T-helper 1 cell treated with Interleukin-12 subunit alpha and Interleukin-12 subunit beta and Interleukin-4 antibody, amounts not matched to agents 30 ng/mL and 1 ng/mL, for 36 hours (primary cell): Measurements from ENCODE around the gene PPP2R1B. TPM values are rescaled to one million over a fixed set of nuclear protein-coding genes. Genes with fewer than 3 reads are reported as not detected.

Experiments used
- intact Hi-C: fragments of 100-400 bp; cut with micrococcal nuclease; formaldehyde crosslinking; loops from one replicate; pipeline ENCODE4 v1.15.1; 2024
- total RNA-seq: library from RNA; stranded (reverse); gene quantifications from 2 replicates; pipeline ENCODE4 v1.2.3, GENCODE V29; 2022

PPP2R1B gene
- total RNA-seq, 1 donor from 2014 or later: 60.7 TPM

DNA sequence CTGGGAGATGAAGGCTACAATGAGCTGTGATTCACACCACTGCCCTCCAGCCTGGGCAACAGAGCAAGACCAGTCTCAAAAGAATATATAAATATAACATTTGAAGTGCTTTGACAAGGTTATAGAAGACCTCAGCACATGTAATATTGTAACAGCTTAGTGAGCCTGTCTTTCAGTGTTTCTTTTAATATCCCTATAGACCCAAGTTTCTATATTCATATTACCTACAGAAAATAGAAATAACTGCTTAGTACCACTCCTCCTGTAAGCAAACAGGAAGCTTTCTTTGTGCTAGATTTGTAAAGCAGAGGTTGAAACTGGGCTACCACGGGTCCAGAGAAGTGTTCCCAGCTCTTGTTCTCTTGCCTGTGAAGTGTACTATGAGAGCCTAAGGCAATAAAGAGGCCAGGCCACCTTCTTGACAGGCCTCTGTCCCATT lies 68.2 kb downstream of the PPP2R1B start:
- intact Hi-C loops: no loop called here

DNA sequence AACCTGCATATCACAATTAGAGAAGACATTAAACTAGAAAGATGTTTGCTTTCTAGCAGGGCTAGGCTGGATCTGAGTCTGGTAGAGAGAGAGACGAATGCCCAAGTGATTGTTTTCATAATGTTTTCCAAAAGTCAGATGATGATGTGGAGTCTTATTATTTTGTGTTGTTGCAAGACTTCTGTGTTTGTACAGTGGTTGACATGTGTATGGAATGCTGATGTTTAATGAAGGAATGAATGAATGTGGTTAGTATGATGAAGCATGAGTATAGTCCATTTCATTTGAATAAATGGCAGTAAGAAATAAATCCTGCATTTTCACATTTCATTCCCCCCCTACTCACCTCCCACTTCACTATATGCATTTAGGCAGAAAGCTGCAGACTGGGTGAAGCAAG lies 69.6 kb downstream of the PPP2R1B start:
- intact Hi-C loops: no loop called here

DNA sequence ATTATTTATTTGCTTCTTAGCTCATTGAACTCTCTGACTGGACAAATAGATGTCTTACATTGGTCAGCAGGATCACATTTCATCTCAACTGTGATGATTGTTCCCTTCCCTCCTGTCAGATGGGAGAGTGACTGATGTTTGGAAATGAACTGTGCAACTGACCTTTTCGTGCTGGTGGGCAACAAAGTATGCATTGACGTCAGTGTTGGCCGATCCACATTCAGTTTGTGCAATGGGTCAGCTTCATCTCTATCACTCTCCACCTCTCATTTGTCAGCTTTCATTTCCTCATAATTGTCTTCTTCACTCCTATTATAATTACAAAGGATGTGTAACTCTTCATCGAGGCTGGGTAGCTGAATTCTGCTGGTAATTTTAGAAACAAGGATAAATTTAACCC lies 71.3 kb downstream of the PPP2R1B start:
- intact Hi-C loops: no loop called here

DNA sequence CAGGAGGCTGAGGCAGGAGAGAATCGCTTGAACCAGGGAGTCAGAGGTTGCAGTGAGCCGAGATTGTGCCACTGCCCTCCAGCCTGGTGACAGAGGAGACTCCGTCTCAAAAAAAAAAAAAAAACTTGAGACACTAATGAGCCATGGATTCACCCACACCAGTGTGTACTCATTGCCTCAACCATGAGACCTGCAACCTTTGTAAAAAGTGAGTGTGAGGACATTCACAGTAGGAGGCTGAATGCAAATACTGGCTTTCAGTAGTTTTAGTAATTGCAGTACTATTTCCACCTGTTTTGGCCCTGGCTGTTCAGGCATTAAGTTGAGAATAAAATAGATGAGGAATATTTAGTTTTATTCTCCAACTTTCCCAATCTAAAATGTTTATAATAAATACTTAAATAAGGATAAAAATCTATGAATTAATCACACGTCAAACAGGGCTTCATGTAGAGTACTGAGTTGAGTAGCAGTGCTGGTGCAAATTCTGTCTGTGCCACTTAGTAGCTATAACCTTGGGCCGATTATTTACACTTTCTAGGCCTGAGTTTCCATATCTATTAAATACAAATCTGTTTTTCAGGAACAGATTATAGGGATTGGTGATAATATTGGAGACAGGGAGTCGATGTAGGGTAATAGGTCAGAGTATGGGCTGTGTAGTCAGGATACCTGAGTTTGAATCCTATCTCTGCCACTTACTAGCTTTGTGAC lies 72.8 kb downstream of the PPP2R1B start:
- intact Hi-C loops: no loop called here

GRCh38 chr11:111691741-111692140 lies 74.4 kb downstream of the PPP2R1B start:
- intact Hi-C loops: no loop called here

DNA sequence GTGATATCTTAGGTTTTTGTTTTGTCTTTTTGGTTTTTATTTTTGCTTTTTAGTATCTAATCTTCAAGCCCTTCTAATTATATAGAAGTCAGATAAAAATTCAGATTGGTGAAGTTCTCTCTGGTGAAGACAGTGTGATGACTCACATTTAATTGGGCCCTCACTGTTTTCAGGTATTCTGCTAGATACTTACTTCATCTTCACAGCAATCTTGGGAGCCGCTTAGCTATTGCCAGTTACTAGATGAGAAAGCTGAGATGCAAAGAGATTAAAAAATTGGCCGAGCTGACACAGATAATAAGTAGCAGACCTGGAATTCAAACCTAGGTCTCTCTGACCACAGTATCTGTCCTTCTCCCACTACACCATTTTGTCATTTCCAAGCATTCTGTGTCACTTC lies 75.0 kb downstream of the PPP2R1B start:
- intact Hi-C loops: no loop called here

DNA sequence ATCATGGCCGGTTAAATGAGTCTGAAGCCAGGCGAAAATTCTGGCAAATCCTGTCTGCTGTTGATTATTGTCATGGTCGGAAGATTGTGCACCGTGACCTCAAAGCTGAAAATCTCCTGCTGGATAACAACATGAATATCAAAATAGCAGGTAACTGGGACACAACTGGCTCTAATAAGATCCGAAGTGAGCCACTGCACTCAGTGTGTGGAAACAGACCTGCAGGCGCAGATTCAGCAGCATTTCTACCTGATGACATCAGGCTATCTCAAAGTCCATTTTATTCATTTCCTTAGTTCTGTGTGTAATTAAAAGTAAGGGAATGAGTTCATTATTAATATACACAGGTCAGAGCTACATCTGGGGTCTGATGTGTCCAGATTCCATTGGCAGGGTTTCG lies 78.2 kb downstream of the PPP2R1B start:
- intact Hi-C loops: no loop called here

- intact Hi-C loops: no loop called here
These were observed 81.9 kb downstream of the PPP2R1B start for GRCh38 chr11:111684251-111684650.

GRCh38 chr11:111683806-111684205 lies 82.4 kb downstream of the PPP2R1B start:
- intact Hi-C loops: no loop called here

GRCh38 chr11:111680486-111681175 lies 85.6 kb downstream of the PPP2R1B start:
- intact Hi-C loops: no loop called here

Other genes with a start within 250 kb of the PPP2R1B start
- 4.1 and 4.8 TPM in 2 replicates for gene LAYN, start 225.7 kb downstream of the PPP2R1B start, total RNA-seq
- gene SIK2, start 163.9 kb downstream of the PPP2R1B start, total RNA-seq: 7.9 and 9.7 TPM in 2 replicates
- 24.6 and 25.5 TPM in 2 replicates for gene ALG9, start 105.2 kb upstream of the PPP2R1B start, total RNA-seq
- gene FDXACB1, start 112.8 kb upstream of the PPP2R1B start, total RNA-seq: 4.3 and 4.7 TPM in 2 replicates
- gene CFAP68, start 113.2 kb upstream of the PPP2R1B start, total RNA-seq: 11.5 and 12.0 TPM in 2 replicates
- 0.76 TPM in 1 of 2 replicates, not detected in the other for gene CRYAB, start 145.4 kb upstream of the PPP2R1B start, total RNA-seq
- not detected in 2 replicates for gene HSPB2, start 146.3 kb upstream of the PPP2R1B start, total RNA-seq
- gene C11orf52, start 152.5 kb upstream of the PPP2R1B start, total RNA-seq: not detected in 2 replicates
- 6.5 and 7.7 TPM in 2 replicates for gene DIXDC1, start 171.0 kb upstream of the PPP2R1B start, total RNA-seq